NCI-H526 treated with DMSO at 0.1 percent for 48 hours (cell line): ENCODE results near the gene UHRF1.
"Not testable (repeated sequence)": the region's sequence is repeated elsewhere in the genome, so short reads cannot be mapped to it uniquely, and the experiment has no call there.

Source experiments
- DNase-seq: peaks from one replicate; lab custom pipeline; 2025; lab: John Stamatoyannopoulos, UW

UHRF1 gene

DNA sequence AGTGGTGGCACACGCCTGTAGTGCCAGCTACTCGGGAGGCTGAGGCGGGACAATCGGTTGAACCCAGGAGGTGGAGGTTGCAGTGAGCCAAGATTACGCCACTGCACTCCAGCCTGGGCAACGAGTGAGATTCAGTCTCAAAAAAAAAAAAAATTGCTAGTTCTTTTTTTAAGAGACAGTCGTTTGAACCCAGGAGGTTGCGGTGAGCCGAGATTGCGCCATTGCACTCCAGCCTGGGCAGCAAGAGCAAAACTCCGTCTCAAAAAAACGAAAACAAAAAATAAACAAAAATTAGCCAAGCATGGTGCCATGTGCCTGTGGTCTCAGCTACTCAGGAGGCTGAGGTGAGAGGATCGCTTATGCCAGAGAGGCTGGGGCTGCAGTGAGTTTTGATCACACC is 8.4 kb upstream of the UHRF1 start:
- not testable (repeated sequence) for DNase-seq

DNA sequence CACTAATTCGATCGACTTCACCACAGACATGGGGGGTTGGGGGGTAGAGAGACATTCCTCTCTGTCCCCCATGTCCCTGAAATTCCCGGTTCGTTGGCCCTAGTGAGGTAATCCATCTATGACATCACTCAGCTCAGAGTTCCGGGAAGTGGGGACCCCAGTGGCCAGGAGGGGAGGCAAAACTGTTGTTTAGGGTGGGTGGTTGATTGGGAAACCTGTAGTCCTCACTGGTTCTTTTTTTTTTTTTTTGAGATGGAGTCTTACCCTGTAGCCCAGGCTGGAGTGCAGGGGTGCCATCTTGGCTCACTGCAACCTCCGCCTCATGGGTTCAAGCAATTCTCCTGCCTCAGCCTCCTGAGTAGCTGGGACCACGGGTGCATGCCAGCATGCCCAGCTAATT is 6.5 kb upstream of the UHRF1 start, which contains the start of gene ARRDC5:
Gene ARRDC5, minus strand, starts transcription at position 101 of the 400 bp plus-strand sequence. Its CDS starts 71 bp downstream, at position 30.
- no peak for DNase-seq

DNA sequence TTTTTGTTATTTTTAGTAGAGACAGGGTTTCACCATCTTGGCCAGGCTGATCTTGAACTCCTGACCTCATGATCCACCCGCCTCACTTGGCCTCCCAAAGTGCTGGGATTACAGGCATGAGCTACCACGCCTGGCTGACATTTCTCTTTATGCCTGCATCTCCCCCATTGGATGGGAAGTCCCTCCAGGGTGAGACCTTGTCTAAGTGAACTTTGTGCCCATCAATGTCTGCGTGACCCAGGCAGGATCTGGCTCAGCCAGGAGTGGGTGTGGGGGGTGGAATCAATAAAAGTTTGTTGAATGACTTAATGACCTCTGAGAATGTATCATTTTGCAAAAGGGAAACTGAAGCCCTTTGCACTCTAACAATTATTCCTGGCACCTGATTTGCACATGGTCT is 4.8 kb upstream of the UHRF1 start:
- DNase-seq: no peak

DNA sequence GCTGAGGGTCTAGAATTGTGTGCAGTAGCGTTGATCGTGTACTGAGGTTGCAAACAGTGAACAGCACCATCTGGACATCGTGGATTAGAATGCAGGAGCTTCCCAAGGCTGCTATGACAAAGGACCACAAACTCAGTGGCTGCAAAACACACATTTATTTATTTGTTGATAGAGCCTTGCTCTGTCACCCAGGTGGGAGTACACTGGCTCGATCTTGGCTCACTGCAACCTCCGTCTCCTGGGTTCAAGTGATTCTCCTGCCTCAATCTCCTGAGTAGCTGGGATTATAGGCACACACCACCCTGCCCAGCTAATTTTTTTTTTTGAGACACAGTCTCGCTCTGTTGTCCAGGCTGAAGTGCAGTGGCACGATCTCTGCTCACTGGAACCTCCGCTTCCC is 2.3 kb upstream of the UHRF1 start:
- no peak for DNase-seq

DNA sequence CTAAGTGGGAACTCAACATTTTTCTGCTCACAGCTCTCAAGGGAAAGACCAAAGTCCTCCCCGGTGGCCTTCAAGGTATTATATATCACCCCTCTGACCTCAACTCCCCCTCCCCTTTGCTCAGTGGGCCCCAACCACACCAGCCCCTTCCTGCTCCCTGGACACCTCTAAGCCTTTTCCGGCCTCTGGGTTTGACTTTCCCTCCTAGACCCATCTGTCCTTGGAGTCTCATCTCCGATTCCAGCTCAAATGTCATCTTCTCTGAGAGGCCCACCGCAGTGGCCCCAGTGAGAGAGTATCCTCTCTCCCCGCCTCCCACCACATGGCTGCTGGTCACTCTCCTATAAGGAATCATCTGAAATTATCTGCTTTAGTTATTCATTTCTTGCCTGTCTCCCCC is 941 bp upstream of the UHRF1 start:
- no peak for DNase-seq

DNA sequence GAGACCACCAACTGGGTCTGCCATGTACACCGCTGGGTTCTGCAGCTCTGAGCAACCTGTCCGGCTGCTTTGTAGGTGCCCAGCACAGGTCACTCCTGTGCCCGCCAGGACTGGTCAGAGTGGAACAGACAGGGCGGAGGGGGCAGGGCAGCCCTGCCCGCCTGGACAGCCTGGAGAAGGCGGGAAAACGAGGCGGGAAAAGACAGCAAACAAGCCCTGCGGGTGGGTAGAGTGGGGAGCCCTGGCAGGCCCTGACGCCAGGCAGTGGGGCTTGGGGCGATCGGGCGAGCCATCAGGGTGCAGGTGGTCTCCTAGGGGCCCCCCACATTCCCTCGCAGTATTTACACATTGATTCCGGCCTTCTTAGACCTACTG is 533 bp upstream of the UHRF1 start:
- DNase-seq: no peak

DNA sequence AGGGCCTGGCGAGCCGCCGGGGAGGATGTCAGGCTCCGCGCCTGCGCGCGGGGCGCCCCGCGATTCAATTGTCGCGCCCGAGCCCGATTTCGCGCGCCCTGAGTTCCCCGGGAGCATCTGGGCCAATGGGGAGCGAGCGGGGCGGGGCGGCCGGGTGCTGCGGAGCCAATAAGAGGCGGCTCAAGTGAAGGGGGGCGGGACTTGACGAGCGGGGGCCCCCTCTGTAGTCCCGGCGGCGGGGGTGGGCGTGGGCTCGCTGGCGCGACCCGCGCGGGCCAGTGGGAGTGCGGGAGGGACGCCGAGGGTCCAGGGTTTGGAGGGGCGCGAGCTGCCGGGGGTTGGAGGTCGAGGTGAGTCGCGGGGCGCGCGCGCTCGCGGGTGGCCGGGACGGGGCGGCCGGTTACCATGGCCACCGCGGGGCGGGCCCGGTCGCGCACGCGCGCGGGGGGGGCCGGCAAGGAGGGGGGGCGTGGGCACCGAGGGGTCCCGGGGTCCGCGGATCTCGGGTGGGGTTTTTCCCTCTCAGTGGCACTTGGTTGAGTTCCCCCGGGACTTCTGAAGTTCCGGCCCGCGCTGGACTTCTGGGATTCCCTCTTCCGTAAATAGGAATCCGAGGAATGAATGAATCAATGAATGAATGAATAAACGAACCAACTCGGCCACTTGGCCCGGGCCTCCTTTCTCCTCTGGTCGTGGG is 744 bp downstream of the UHRF1 start:
- DNase-seq: peak; percentile 57

DNA sequence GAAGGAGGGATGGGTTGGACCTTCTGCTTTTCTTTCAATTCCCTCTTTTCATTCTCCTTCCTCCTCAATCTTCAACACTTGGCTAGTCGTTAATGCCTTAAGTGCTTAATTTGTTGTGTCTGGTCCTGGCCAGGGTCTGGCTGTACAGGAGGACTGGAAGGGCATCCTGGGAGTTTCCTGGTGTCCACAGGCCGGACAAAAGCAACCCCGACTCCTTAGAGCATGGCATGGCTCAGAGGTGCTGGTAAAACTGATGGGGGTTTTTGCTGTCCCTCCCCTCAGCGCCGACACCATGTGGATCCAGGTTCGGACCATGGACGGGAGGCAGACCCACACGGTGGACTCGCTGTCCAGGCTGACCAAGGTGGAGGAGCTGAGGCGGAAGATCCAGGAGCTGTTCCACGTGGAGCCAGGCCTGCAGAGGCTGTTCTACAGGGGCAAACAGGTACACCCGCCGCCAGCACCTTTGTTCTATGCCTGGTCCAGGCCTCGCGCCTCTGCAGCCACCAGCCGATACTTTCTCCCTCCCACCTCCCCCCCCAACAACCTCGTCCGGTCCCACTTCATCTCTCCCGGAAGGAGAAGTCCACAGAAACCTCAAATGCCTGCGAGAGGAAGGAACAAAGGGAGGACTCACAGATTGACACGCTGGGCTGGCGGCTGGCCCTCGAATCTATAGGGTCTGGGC is 1.4 kb downstream of the UHRF1 start:
- DNase-seq: no peak

DNA sequence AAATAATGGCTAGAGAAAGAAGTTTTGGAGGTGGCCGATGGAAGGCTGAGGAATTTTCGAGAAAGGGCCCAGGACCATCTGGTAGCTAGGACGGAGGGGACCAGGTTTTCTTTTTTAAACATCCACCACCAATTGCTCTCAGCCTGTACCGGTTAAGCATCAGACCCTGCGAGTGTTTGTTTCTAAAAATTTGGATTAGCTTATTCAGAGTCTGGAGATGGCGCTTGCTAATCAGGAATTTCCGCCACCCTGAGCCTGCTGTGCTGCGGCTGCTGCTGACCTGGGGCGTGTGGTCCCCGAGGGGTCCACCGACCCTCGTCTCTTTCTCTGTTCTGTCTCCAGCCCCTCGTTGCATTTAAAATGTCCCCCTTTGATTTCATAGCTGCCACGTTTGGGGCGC is 2.0 kb downstream of the UHRF1 start:
- no peak for DNase-seq

DNA sequence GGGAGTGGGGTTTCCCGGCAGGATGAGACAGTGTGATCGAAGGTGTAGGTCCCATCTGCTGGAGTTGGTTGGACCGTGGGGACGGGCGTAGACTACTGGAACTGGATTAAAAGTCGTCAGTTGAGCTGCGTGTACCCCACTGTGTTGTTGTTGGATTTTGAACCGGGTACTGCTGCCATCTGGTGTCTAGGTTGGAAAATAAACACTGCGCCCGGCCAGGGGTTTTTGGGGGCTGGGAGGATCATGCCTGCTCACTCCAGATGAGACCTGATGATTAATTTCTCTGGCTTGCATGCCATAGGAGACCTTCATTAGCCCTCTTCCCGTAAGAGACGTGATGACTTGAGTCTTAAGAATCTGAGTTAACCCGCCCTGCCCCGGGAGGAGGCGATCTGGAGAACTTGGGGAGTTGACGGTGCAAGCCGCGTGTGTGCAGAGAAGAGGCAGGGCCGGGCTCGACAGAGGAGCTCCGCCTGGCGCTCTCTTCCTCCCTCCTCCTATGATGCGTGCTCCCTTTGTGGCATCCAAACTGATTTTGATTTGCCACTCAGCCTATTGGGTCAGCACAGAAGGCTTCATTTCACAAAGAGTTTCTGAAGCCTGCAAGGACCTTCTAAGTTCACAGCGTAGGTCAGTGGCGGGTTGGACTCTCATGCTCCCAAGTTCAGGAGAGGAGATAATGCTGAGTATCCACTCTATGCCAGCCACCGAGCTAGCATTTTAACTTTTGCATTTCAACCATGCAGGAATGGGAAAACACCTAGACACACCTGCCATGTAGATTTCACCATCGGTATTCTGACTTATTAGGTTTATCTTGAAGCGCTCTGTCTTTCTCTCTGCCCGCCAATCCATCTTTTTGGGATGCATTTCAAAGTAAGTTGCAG is 2.7 kb downstream of the UHRF1 start:
- DNase-seq: peak; percentile 41

DNA sequence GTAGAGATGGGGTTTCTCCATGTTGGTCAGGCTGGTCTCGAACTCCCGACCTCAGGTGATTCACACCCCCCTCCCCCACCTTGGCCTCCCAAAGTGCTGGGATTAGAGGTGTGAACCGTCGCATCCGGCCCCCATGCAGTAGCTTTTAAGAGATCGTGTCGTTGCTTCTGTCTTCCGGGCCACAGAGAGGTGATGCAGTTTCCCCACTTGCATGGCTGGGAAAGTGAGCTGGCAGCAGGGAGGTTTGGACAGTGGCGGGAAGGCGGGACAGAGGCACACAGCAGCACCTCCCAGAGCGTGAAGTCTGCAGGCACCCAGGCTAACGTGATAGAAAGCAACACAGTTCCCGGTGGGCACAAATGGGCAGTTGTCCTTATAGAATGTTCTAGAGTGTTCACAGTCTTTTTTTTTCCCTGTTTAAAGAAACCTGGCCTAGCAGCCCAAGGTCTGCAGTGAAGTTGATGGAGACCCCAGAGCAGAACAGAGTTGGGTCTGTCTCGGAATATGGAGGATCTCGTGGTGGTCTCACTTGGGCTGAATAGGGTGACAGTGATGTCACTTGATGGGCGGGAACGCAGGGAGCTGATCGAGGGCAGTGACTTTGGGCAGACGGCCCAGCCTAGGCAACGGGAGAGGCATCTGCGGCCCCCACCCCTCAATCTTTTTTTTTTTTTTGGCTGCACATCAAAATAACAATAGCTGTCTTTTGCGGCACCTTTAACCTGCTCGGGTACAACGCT is 4.9 kb downstream of the UHRF1 start:
- no peak for DNase-seq

DNA sequence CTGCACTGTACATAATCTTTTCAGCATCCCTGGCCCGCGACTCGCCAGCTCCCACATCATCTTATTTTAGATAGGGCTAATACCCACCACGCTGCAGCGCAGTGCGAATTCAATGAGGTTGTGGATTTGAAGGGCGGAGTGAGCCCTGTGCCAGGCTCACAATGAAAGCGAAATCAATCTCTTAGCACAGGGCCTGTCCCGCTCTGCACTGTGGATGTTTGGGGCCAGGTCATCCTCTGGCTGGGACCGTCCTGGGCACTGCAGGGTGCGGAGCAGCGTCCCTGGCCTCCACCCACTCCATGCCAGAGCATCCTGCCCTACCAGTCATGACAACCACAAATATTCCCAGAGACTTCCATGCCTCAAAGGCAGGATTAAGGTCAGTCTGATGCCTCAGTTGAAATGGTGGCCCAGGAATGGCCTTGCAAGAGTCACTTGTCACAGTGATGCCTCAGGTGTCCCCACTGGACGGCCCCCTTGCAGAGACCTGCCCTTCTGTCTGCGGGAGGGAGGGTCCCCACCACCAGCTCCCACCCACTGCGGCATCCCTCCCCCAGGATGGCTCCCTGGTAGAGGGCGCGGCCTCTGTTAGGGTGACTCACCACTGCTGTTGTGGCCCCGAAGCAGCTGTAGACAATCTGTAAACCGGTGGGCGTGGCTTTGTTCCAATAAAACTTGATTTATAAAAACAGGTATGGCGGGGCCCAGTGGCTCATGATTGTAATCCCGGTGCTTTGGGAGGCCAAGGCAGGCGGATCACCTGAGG is 5.6 kb downstream of the UHRF1 start:
- no peak for DNase-seq

DNA sequence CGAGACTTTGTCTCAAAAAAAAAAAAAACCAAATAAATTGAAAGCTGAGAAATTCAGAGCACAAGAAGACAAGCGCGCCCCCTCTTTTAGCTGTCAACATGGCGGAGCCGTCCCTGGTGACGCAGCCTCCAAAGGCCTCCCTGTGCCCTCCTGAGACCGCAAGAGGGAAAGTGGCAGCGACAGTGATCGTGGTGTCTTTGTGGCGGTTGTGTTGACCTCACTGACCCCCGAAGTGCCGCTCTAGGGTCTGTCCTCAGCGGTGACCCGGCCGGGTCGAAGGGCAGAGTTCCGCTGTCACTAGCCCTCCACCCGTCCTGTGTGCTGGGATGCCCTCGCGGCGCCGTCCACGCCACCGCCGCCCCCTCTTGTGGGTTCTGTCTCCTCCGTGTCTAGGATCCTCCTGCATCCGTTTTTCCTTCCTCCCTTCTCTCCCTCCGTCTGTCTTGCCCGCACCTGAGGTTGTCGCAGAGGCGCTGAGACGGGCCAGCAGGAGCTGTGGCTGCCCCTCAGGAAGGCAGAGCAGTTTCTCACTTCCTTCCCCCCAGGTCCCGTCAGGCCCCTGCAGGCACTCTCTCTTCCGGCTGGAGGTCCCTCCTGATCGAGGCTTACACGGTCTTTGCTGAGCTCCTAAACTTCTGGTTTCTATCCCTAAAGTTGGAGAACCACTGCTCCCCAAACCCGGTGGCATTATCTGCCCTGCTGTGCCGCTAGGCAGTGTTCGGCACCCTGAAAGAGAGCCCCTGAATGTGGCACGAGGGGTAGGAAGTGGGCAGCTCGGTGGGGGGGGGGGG is 7.2 kb downstream of the UHRF1 start:
- DNase-seq: no peak

DNA sequence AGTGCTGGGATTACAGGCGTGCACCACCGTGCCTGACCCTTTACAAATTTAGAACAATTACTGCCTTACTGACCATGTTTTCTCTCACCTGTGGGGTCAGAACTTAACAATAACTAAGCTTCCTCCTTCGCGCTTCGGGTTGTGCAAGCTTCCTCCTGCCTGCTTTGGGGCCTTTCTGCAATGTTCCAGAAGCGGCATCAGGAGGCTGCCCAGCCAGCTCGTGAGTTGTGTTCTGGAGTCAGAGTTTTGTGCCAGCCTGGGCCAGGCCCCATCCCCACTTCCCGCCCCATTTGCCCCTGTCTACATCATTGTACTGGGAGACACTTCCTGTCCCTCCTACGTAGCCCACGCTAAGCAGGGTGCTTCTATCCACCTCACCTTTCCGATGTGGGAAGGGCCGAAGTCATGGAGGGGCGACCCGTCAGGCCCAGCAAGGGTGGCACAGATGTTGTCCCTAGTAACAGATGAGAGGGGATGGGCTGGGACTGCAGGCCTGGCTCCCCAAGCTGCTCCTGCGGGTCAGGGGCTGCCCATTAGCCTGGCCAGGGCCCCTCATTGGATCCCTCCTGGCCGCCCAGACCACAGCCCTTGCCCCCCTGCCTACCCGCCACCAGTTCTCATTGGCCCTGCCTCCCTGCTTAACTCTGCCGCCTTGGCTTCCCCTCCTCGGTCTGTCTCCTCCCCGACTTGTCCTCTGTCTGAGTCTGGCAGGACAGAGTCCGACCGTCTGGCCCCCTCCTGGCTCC is 13.4 kb downstream of the UHRF1 start:
- DNase-seq: no peak

DNA sequence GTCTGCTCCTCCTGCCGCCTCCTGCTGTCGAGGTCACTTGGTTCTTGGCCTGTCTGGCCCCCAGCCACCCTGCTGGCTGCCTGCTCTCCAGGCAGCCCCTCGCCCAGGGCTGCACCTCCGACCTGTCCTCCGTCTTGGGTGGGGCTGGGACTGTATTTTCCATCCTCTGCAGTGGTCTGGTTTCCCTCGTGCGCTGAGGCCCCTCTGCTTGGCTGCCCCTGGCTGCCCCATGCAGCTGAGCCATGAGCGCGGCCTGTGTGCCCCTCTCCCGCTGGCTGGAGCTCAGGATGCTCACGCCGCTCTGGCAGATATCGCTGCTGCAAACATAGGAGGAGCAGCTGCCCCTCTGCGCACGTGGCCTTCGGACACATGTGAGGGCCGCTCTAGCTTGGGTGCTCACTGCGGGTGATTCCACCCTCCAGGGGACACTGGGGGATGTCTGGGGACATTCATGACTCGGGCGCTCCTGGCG is 14.0 kb downstream of the UHRF1 start:
- no peak for DNase-seq

DNA sequence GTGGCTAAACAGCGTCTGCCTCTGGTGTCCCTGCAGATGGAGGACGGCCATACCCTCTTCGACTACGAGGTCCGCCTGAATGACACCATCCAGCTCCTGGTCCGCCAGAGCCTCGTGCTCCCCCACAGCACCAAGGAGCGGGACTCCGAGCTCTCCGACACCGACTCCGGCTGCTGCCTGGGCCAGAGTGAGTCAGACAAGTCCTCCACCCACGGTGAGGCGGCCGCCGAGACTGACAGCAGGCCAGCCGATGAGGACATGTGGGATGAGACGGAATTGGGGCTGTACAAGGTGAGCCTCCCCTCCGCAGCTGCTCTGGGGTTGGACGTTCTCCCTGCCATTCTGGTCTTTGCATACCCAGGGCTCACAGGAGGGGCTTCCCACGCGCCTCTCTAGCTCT is 19.9 kb downstream of the UHRF1 start:
- DNase-seq: no peak

DNA sequence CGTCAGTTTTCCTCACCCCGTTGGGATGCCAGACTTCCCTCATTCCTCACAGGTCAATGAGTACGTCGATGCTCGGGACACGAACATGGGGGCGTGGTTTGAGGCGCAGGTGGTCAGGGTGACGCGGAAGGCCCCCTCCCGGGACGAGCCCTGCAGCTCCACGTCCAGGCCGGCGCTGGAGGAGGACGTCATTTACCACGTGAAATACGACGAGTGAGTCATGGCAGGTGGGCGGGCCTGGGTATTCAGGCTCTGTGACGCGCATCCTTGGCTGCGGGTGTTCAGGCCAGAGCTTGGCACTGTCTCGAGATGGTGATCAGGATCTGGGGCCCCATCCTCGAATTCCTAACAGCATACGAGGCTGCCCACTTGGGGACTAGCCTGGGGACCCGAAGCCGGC is 21.4 kb downstream of the UHRF1 start:
- DNase-seq: no peak

DNA sequence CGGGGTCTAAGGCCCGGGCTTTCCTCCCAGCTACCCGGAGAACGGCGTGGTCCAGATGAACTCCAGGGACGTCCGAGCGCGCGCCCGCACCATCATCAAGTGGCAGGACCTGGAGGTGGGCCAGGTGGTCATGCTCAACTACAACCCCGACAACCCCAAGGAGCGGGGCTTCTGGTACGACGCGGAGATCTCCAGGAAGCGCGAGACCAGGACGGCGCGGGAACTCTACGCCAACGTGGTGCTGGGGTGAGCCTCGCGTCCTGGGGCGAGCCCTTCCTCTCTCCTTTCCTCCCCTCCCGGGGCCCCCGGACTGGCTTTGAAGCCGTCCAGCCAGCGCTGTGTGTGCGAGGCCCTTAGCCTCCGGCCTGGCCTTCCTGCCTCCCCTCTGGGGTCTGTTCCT is 23.4 kb downstream of the UHRF1 start:
- DNase-seq: no peak

DNA sequence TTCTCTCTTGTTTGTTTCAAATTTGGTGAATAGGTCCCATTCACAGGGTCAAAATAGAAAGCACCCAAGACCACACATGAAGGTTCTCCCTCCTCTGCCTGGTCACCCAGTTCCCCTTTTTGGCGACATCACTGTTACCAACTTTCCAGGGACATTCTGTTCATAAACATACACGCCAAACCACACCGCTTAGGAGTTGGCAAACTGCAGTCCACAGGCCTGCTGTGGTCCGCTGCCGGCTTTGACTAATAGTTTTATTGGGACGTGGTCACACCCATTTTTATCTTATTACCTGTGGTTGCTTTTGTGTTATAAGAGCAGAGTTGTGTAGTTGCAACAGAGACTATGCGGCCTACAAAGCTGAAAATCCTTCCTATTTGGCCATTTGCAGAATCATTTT is 24.2 kb downstream of the UHRF1 start:
- DNase-seq: no peak

DNA sequence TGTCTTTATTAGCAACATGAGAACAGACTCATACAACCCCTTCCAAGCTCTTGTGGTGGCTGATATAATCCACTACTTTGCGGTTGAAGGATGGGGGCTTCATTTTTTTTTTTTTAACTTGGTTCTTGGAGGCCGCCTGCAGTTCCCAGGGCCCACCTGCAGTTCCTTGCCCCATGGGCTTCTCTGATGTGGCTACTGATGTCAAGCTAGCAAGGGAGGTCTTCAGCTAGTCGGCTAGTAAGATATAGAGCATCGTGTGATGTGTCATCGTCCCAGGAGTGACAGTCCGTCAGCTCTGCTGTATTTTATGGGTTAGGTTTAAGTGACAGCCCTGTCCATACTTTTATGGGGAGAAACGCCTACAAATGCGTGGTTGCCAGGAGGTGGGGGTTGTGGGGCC is 26.1 kb downstream of the UHRF1 start:
- no peak for DNase-seq
